HepG2 (cell line): Measurements from ENCODE around the gene ORC6. TPM values are rescaled to one million over a fixed set of nuclear protein-coding genes. Genes with fewer than 3 reads are reported as not detected.
A peak's percentile ranks its signal among the peaks of the same experiment; 100 is the strongest.

Source experiments
- CCDC6 ChIP-seq: sonication (generic); formaldehyde crosslinking; IDR thresholded peaks from 2 replicates; pipeline ENCODE4 v1.8.1; 2022; ENCODE audit warnings: mild to moderate bottlenecking, missing genetic modification reagents, moderate library complexity
- CEBPG ChIP-seq: IDR thresholded peaks from 2 replicates; pipeline ENCODE4 v1.6.1; 2016
- DDIT3 ChIP-seq: sonication (generic); formaldehyde crosslinking; IDR thresholded peaks from 2 replicates; pipeline ENCODE4 v1.4.0; 2020; ENCODE audit warnings: mild to moderate bottlenecking, missing genetic modification reagents
- DR1 ChIP-seq: sonication (generic); formaldehyde crosslinking; IDR thresholded peaks from 2 replicates; pipeline ENCODE4 v1.8.0; 2021; ENCODE audit warnings: mild to moderate bottlenecking, missing genetic modification reagents, inconsistent platforms
- FIP1L1 ChIP-seq: fragments of 200-400 bp; formaldehyde crosslinking; IDR thresholded peaks from 2 replicates; pipeline ENCODE4 v1.6.1; 2018; ENCODE audit warnings: low read depth, mild to moderate bottlenecking, low read length, moderate library complexity, borderline replicate concordance; ENCODE audit not compliant: insufficient read depth
- HDAC1 ChIP-seq: sonication (generic); formaldehyde crosslinking; IDR thresholded peaks from 2 replicates; pipeline ENCODE4 v1.5.1; 2020; ENCODE audit warnings: mild to moderate bottlenecking, missing genetic modification reagents
- HNF4A ChIP-seq: sonication (generic); formaldehyde crosslinking; IDR thresholded peaks from 2 replicates; pipeline ENCODE4 v1.4.0; 2020; ENCODE audit warnings: missing genetic modification reagents
- ISX ChIP-seq: sonication (generic); formaldehyde crosslinking; conservative IDR thresholded peaks from 2 replicates; pipeline ENCODE4 v1.5.0; 2020; ENCODE audit warnings: missing genetic modification reagents
- KDM6A ChIP-seq: IDR thresholded peaks from 2 replicates; pipeline ENCODE4 v1.6.1; 2016; ENCODE audit warnings: low read depth
- MED1 ChIP-seq: sonication (generic); formaldehyde crosslinking; IDR thresholded peaks from 2 replicates; pipeline ENCODE4 v1.4.0; 2020; ENCODE audit warnings: missing genetic modification reagents
- MIER3 ChIP-seq: IDR thresholded peaks from 2 replicates; pipeline ENCODE4 v1.6.1; 2016; ENCODE audit warnings: missing compliant biosample characterization, borderline replicate concordance
- MYC ChIP-seq: sonication (generic); formaldehyde crosslinking; IDR thresholded peaks from 2 replicates; pipeline ENCODE4 v1.9.0; 2021; ENCODE audit warnings: missing genetic modification reagents, borderline replicate concordance
- NFAT5 ChIP-seq: sonication (generic); formaldehyde crosslinking; IDR thresholded peaks from 2 replicates; pipeline ENCODE4 v1.4.0; 2020; ENCODE audit warnings: missing genetic modification reagents
- PAF1 ChIP-seq: IDR thresholded peaks from 2 replicates; pipeline ENCODE4 v1.6.1; 2016; ENCODE audit warnings: missing genetic modification reagents, missing compliant biosample characterization
- POGZ ChIP-seq: sonication (generic); formaldehyde crosslinking; IDR thresholded peaks from 2 replicates; pipeline ENCODE4 v1.4.0; 2020; ENCODE audit warnings: mild to moderate bottlenecking, missing genetic modification reagents
- RELA ChIP-seq: sonication (generic); formaldehyde crosslinking; IDR thresholded peaks from 2 replicates; pipeline ENCODE4 v1.4.0; 2020; ENCODE audit warnings: missing genetic modification reagents
- SP1 ChIP-seq, 2 experiments: fragments of 450-650 bp in 1 of 2; sonication (generic) in 1 of 2; formaldehyde crosslinking in 1 of 2; IDR thresholded peaks; 2 replicates each; pipeline versions ENCODE4 v1.4.0 to v1.6.1; 2016 to 2020; ENCODE audit warnings: missing genetic modification reagents in 1 of 2
- TCF7L2 ChIP-seq: IDR thresholded peaks from 2 replicates; pipeline ENCODE4 v1.6.1; 2011; ENCODE audit warnings: mild to moderate bottlenecking, low read depth, low read length, moderate library complexity
- TSC22D2 ChIP-seq: sonication (generic); formaldehyde crosslinking; IDR thresholded peaks from 2 replicates; pipeline ENCODE4 v1.5.1; 2020; ENCODE audit warnings: missing genetic modification reagents, mild to moderate bottlenecking, borderline replicate concordance
- ZFP62 ChIP-seq: sonication (generic); formaldehyde crosslinking; IDR thresholded peaks from 2 replicates; pipeline ENCODE4 v1.4.0; 2020; ENCODE audit warnings: missing genetic modification reagents
- ZFP91 ChIP-seq: sonication (generic); formaldehyde crosslinking; IDR thresholded peaks from 2 replicates; pipeline ENCODE4 v1.9.0; 2022; ENCODE audit warnings: missing genetic modification reagents, mild to moderate bottlenecking, borderline replicate concordance
- ZMAT5 ChIP-seq: sonication (generic); formaldehyde crosslinking; IDR thresholded peaks from 2 replicates; pipeline ENCODE4 v1.5.0; 2020; ENCODE audit warnings: mild to moderate bottlenecking, low read depth, missing genetic modification reagents, borderline replicate concordance
- ZNF253 ChIP-seq: sonication (generic); formaldehyde crosslinking; IDR thresholded peaks from 2 replicates; pipeline ENCODE4 v1.8.0; 2022; ENCODE audit warnings: mild to moderate bottlenecking, missing genetic modification reagents, borderline replicate concordance
- polyA plus RNA-seq, 8 experiments: library from polyadenylated mRNA; depleted of rRNA in 3 of 8; stranded (reverse) in 7 of 8; unstranded in 1 of 8; fragments of >200 nt; fragmentation: Illumina TruSeq in 4 of 8; extraction: Trizol in 4 of 8; gene quantifications; 2 replicates each; pipeline versions ENCODE4 v1.2.1 to v1.2.3, GENCODE V29; 2011 to 2016; ENCODE audit warnings: low read depth in 4 of 8, missing spikeins in 1 of 8, mixed read lengths in 1 of 8; ENCODE audit not compliant: insufficient read depth in 1 of 8
- total RNA-seq, 5 experiments: library from RNA; depleted of rRNA; stranded (reverse); fragments of >200 nt; fragmentation: Illumina TruSeq; extraction: Trizol; gene quantifications; 2 replicates each; pipeline ENCODE4 v1.2.3, GENCODE V29; 2016; ENCODE audit warnings: low read depth in 1 of 5

The ORC6 gene
- total and polyA plus RNA-seq, 2 of the 13 experiments (the other 11 are each of a cell fraction or from before 2014, with no cell fraction given), result 34.2 to 69.8 TPM

- TF ChIP-seq ZFP91 (CRISPR knock-in tag) (0 out of 2 replicates have a peak, but pooled peaks have one; percentile 54), HNF4A (no peak), SP1 (IDR thresholded peaks at IDR 0.05) (peak; percentile 84), SP1 (CRISPR knock-in tag; IDR thresholded peaks at IDR 0.05) (peak; percentile 98), DR1 (CRISPR knock-in tag) (no peak; the same call in 1 of the 2 replicates), DDIT3 (CRISPR knock-in tag) (no peak), CCDC6 (CRISPR knock-in tag) (peak; percentile 69), CEBPG (no peak), HDAC1 (CRISPR knock-in tag) (peak; percentile 100), NFAT5 (no peak; the same call in 1 of the 2 replicates), POGZ (CRISPR knock-in tag) (peak; percentile 64), MED1 (CRISPR knock-in tag) (no peak), TSC22D2 (peak; percentile 75), TCF7L2 (no peak), RELA (CRISPR knock-in tag) (peak; percentile 25; the same call in 1 of the 2 replicates), MIER3 (no peak; the same call in 1 of the 2 replicates), MYC (CRISPR knock-in tag) (peak; percentile 70), ZNF253 (CRISPR knock-in tag) (0 out of 2 replicates have a peak, but pooled peaks have one; percentile 58), KDM6A (CRISPR knock-in tag) (no peak), ISX (CRISPR knock-in tag) (no peak), FIP1L1 (no peak), ZMAT5 (no peak), ZFP62 (CRISPR knock-in tag) (no peak), PAF1 (no peak)
Measured at GRCh38 chr16:46689365-46690280, at the start of gene ORC6 (continued).
